Activated CD8-positive, alpha-beta memory T cell treated with anti-CD3 and anti-CD28 coated beads, Interleukin-2, amount 10 ng/mL, durations not matched to agents 7 days and 5 days (primary cell): ENCODE measurements around the gene IFITM5. TPM values are rescaled to one million over a fixed set of nuclear protein-coding genes. Genes with fewer than 3 reads are reported as not detected.

Source experiments
- ATAC-seq: fragments of 150-1000 bp; cut with Tn5 transposase; one replicate; pipeline ENCODE4 v1.10.0; 2021; ENCODE audit warnings: moderate library complexity
- CTCF ChIA-PET: fragments of 350-600 bp; sonication (Branson Sonifier 250); formaldehyde crosslinking; loops from one replicate; lab custom pipeline; 2021; ENCODE audit warnings: antibody characterized with exemption; lab: Charles Lee
- DNase-seq: peaks from one replicate; pipeline ENCODE4 v3.0.0-alpha.2; 2020
- H3K27ac Mint-ChIP-seq: one replicate; pipeline ENCODE4 v1.8.0; 2021; ENCODE audit warnings: mild to moderate bottlenecking, mixed read lengths
- H3K27me3 Mint-ChIP-seq: one replicate; pipeline ENCODE4 v1.8.0; 2021; ENCODE audit warnings: mixed read lengths
- H3K36me3 Mint-ChIP-seq: one replicate; pipeline ENCODE4 v1.8.0; 2021; ENCODE audit warnings: mild to moderate bottlenecking, mixed read lengths
- H3K4me1 Mint-ChIP-seq: one replicate; pipeline ENCODE4 v1.8.0; 2021; ENCODE audit warnings: mixed read lengths
- H3K4me3 Mint-ChIP-seq: one replicate; pipeline ENCODE4 v1.8.0; 2021; ENCODE audit warnings: mild to moderate bottlenecking, moderate library complexity, mixed read lengths
- H3K9me3 Mint-ChIP-seq: one replicate; pipeline ENCODE4 v1.8.0; 2022; ENCODE audit warnings: low read depth, mixed read lengths
- total RNA-seq, 2 experiments: library from RNA; stranded (reverse); gene quantifications; one replicate each; pipeline ENCODE4 v1.2.3, GENCODE V29; 2021

IFITM5 gene
- total RNA-seq, 2 experiments from 2014 or later: not detected

DNA sequence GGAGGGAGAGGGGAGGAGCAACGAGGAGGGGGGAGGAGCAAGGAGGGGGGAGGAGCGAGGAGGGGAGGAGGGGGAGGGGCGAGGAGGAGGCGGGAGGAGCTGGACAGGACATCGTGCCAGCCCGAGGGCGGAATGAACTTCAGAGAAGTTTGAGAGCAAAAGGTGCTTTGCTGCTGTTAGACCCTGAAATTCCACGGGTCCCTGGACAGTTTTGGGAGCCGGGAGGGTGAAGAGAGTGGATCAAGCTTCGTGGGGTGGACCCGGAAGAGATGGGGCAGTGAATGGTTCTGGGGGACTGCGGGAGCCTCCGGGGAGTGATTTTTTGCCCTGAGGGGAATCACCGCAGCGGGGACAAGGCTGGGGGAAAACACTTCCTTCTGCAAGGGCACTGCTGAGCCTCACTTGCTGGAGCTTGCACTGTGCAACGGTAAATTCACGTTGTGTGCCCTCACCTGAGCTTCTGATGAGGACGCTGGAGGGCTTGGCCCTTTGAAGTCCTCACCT is 31.8 kb downstream of the IFITM5 start:
- CTCF ChIA-PET: interaction anchor here (0.8 to 4.2 kb wide), 10 partner anchors 9 to 250 kb away, joined by 3 to 35 read pairs (median 6); partner anchors contain the start of genes BET1L, IFITM2, NLRP6 and PGGHG
- ATAC-seq (peak; percentile 48), DNase-seq (peak; percentile 81)
- H3K27ac Mint-ChIP-seq: peak overlapping the region; percentile 97
- H3K4me3 Mint-ChIP-seq: peak overlapping the region; percentile 86
- H3K27me3 Mint-ChIP-seq: peaks cover 1% of the 10 kb centered on the region
- H3K4me1 Mint-ChIP-seq: peaks cover 32% of the 10 kb centered on the region
- peaks cover 5% of the 10 kb centered on the region for H3K36me3 Mint-ChIP-seq
- no peaks in the 10 kb centered on the region for H3K9me3 Mint-ChIP-seq

- CTCF ChIA-PET: interaction anchor here (1.3 to 4.2 kb wide), 8 partner anchors 10 to 60 kb away, joined by 3 to 35 read pairs (median 8); partner anchors contain the start of genes BET1L, IFITM2, NLRP6 and PGGHG
- no peak overlapping the region for H3K27ac Mint-ChIP-seq
- no peak for DNase-seq
Measured at GRCh38 chr11:266676-267439, 32.5 kb downstream of the IFITM5 start.

DNA sequence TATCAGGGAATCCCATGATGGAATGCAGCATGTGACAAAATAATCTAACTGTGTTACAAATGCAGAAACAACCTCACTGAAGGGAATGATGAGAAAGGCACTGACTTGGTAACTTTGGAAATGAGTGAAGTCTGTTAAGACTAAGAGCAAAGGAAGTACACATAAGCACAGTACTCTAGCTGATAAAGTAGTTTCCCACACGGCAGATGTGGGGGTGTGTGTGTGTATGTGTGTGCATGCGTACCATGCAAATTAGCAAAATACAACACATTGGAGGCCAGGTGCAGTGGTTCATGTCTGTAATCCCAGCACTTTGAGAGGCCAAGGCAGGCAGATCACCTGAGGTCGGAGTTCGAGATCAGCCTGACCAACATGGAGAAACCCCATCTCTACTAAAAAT is 37.7 kb downstream of the IFITM5 start:
- CTCF ChIA-PET: interaction anchor here (1.7 to 6.5 kb wide), 2 partner anchors 11 to 97 kb away, joined by 4 to 45 read pairs; no protein-coding TSS in a partner anchor
- Mint-ChIP-seq H3K27me3 (peaks cover 2% of the 10 kb centered on the region), H3K9me3 (no peaks in the 10 kb centered on the region), H3K4me3 (no peak overlapping the region), H3K36me3 (no peaks in the 10 kb centered on the region), H3K4me1 (peaks cover 4% of the 10 kb centered on the region), H3K27ac (no peak overlapping the region)
- DNase-seq: no peak
- ATAC-seq: no peak

More at GRCh38 chr11:266676-267439, 32.5 kb downstream of the IFITM5 start:
- Mint-ChIP-seq H3K4me3 (peak overlapping the region; percentile 7), H3K9me3 (no peaks in the 10 kb centered on the region), H3K4me1 (peaks cover 34% of the 10 kb centered on the region), H3K36me3 (peaks cover 5% of the 10 kb centered on the region), H3K27me3 (no peaks in the 10 kb centered on the region)
- no peak for ATAC-seq

DNA sequence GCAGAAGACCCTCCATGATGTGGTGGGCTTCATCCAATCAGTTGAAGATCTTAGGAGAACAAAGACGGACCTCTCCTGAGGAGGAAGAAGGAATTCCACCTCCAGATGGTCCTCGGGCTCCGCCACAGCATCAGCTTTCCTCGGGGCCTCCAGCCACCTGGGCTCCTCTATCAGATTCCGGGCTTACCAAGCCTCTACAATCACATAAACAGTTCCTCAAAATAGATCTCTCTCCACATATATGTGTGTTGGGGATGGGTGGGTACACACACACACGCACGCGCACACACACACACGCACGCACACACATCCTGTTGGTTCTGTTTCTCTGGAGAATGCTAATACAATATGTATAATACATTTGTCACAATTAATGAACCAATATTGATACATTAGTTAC is 39.9 kb downstream of the IFITM5 start:
- ATAC-seq (no peak), DNase-seq (no peak)
- H3K4me1 Mint-ChIP-seq: peaks cover 2% of the 10 kb centered on the region
- H3K27me3 Mint-ChIP-seq: peaks cover 2% of the 10 kb centered on the region
- H3K27ac Mint-ChIP-seq: no peak overlapping the region
- CTCF ChIA-PET: interaction anchor here (1.3 to 6.5 kb wide), 2 partner anchors 9 to 188 kb away, joined by 4 to 45 read pairs; no protein-coding TSS in a partner anchor
- no peak overlapping the region for H3K4me3 Mint-ChIP-seq
- H3K36me3 Mint-ChIP-seq: no peaks in the 10 kb centered on the region
- no peaks in the 10 kb centered on the region for H3K9me3 Mint-ChIP-seq

DNA sequence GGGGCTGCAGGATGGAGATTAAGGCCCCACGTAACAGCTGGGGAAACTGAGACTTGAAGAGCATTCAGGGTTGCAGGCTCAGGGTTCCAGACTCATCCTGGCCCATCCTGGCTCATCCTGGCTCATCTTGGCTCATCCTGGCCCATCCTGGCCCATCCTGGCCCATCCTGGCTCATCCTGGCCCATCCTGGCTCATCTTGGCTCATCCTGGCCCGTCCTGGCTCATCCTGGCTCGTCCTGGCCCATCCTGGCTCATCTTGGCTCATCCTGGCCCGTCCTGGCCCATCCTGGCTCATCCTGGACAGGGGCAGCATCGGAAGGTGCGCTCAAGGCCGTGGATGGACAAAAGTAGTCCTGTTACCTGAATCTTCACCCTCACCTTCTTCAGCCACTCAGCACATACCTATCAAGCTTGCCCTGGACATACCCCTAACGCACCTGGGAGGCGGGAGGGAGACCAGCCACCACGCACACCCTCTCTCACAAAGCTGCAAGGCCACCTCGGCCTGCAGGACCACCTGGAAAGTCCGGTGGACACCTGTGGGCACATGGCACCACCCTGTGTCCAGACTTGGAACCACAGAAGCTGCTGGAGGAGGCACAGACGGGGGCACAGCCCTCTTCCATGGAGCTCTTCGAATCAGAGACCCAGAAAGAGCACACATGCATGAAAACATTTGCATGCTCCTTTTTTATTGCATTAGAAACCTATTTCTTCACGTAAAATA is 41.4 kb downstream of the IFITM5 start:
- Mint-ChIP-seq H3K4me3 (no peak overlapping the region), H3K4me1 (peaks cover 2% of the 10 kb centered on the region), H3K27me3 (peaks cover 2% of the 10 kb centered on the region), H3K9me3 (no peaks in the 10 kb centered on the region), H3K36me3 (peaks cover 6% of the 10 kb centered on the region), H3K27ac (no peak overlapping the region)
- CTCF ChIA-PET: interaction anchor here (1.0 to 6.5 kb wide), 3 partner anchors 8 to 48 kb away, joined by 3 to 45 read pairs (median 3); no protein-coding TSS in a partner anchor
- DNase-seq: no peak
- no peak for ATAC-seq

DNA sequence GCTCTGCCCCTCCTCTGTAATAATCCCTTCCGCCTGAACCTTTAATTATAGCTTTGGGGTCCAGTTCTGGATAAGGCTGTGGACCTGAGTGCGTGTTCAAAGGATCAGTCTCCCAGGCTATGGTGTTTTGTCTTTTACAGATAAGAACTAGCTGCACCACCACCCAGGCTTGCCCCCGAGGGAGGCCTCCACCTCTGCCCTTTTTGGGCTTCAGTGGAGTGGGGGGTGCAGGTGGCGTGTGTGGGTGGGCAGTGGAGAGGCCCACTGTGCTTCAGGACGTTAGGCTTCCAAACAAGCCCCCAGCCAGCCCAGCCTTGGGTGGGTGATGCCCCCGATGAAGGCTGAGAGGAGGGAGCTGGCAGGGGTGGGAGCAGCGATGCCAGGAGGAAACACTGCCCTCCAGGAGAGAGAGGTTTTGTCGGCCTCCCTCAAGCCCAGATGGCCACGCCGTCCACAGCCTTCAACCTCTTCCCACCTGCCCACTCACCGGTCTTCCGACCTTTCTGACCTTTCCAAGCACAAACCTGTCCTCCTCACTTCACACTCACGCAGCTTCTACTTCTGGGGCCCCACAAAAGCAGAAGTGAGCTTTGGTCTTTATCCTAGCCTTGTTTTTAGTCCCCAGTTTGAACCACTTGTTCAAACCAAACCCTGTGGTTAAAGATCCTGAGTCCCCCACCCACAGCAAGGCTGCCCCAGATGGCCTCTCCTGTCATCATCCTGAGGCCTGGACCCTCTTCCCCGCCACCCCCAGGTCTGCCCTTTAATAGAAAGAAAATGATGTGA is 42.2 kb downstream of the IFITM5 start:
- peaks cover under 1% of the 10 kb centered on the region for H3K4me1 Mint-ChIP-seq
- CTCF ChIA-PET: interaction anchor here (6.5 kb wide), 1 partner anchor 7 kb away, joined by 45 read pairs; no protein-coding TSS in a partner anchor
- no peak overlapping the region for H3K4me3 Mint-ChIP-seq

DNA sequence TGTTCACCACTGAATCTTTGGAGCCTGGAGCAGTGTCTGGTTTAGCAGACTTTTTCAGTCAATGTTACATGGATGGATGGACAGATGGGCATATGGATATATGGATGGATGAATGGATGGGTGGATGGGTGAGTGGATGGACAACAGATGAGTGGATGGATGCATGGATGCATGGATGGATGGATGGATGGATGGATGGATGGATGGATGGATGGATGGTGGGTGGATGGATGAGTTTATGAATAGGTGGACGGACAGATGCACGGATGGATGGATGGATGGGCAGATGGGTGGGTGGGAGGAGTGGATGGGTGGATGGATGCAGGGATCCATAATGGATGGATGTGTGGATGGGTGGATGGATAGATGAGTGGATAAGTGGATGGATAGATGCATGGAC is 43.5 kb downstream of the IFITM5 start:
- ATAC-seq (no peak), DNase-seq (peak; percentile 18)
- Mint-ChIP-seq H3K4me3 (no peak overlapping the region), H3K9me3 (no peaks in the 10 kb centered on the region), H3K4me1 (peaks cover 3% of the 10 kb centered on the region), H3K27ac (no peak overlapping the region), H3K27me3 (peaks cover 2% of the 10 kb centered on the region), H3K36me3 (peaks cover 18% of the 10 kb centered on the region)
- CTCF ChIA-PET: no interaction called here

More for the DNA sequence above, 42.2 kb downstream of the IFITM5 start:
- peaks cover 2% of the 10 kb centered on the region for H3K27me3 Mint-ChIP-seq
- no peaks in the 10 kb centered on the region for H3K9me3 Mint-ChIP-seq
- DNase-seq (no peak), ATAC-seq (no peak)
- H3K36me3 Mint-ChIP-seq: peaks cover 11% of the 10 kb centered on the region
- no peak overlapping the region for H3K27ac Mint-ChIP-seq

DNA sequence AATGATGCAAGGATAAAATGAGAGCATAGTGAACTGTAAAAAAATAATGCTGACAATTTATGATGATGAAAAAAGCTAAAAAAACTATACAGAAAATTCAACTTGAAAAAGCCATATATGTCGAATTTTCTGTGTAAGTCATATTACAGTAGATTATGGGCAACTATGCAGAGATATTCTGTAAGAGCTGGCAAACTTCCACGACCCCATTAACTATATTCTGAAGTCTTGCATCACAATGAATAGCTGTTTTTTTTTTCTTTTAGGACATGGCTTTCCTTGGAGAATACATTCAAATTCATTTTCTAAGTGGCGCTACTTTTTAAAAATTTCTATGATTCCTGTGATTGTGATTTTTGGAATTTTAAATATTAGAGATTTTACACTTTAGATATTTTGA is 44.1 kb downstream of the IFITM5 start:
- Mint-ChIP-seq H3K27ac (no peak overlapping the region), H3K36me3 (peaks cover 22% of the 10 kb centered on the region), H3K9me3 (no peaks in the 10 kb centered on the region), H3K27me3 (peaks cover 2% of the 10 kb centered on the region), H3K4me3 (no peak overlapping the region), H3K4me1 (peaks cover 8% of the 10 kb centered on the region)
- no peak for ATAC-seq
- CTCF ChIA-PET: no interaction called here
- no peak for DNase-seq

DNA sequence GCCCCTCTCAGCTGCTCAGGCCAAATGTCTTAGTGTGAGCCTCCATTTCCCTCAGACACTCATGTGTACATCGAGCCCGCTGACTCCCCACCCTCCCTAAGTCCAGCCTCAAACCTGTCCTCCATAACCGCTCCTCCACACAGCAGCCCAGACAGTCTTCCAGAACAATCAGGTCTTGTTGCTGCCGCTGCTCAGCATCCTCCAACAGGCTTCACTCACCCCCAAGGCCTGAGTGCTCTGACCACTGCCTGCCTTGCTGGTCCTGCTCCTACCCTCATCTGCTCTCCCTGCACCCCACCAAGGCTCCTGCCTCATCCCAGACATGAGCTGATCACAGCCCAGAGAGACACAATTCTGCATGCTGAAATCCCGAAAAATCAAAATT is 45.4 kb downstream of the IFITM5 start:
- CTCF ChIA-PET: interaction anchor here (0.7 to 1.4 kb wide), 2 partner anchors 13 to 15 kb away, joined by 3 read pairs; no protein-coding TSS in a partner anchor
- DNase-seq (no peak), ATAC-seq (no peak)
- no peaks in the 10 kb centered on the region for H3K9me3 Mint-ChIP-seq
- H3K4me1 Mint-ChIP-seq: peaks cover 11% of the 10 kb centered on the region
- H3K36me3 Mint-ChIP-seq: peaks cover 26% of the 10 kb centered on the region
- no peak overlapping the region for H3K27ac Mint-ChIP-seq
- no peaks in the 10 kb centered on the region for H3K27me3 Mint-ChIP-seq
- H3K4me3 Mint-ChIP-seq: no peak overlapping the region

DNA sequence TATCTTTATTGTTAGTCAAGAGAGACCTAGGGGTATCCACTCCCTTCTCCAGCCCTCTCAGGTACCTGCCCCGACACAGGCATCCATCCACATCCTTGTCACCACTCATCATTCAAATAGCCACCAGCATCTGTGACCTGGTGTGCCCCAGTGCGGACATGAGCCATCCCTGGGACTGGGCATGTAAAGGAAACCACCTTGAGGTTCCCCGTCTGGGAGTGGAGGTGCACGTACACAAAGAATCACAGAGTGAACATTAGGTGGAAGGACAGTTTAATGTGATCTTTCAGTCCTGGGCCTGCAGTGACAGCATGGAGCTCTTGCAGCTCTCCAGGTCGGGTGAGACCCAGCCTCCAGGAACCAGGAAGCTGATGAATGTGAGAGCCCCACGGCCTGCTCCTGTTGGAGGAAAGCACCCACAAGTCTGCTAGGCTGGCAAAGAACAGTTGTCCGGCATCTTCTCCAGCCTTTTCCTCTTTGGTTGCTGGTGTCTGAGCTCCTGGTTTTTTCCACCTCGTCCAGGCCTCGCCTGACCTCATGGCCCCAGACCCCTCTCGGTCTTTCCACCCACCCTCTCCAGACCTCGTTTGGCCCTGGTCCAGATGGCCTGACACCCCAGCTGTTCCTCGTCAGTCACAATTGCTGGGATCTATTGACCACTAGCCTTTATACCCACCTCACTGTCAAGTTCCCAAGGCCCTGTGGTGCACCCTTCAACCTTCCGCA is 46.0 kb downstream of the IFITM5 start:
- Mint-ChIP-seq H3K36me3 (peaks cover 28% of the 10 kb centered on the region), H3K27me3 (no peaks in the 10 kb centered on the region), H3K4me3 (no peak overlapping the region), H3K9me3 (no peaks in the 10 kb centered on the region), H3K27ac (no peak overlapping the region), H3K4me1 (peaks cover 11% of the 10 kb centered on the region)
- DNase-seq (no peak), ATAC-seq (no peak)
- CTCF ChIA-PET: interaction anchor here (0.7 to 3.9 kb wide), 3 partner anchors 13 to 52 kb away, joined by 3 to 26 read pairs (median 3); no protein-coding TSS in a partner anchor

DNA sequence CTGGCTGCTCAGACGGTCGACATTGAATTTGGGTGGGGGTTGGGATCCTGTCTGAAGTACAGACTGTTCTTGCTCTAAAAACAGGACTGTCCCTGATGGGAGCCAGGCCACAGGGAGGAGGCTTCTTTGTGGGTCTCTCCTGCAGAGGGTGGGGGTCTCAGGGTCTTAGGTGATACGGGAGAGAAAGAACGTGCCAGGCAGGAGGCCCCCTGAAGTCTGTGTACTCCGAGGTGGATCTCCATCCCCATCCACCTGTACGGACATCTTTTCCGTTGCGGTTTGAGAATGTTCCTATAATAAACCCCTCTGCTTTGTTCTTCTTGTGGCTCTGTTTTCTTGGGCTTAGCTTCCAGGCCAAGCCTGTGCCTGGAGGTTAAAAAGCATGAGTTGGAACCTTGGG is 46.7 kb downstream of the IFITM5 start:
- no peak overlapping the region for H3K4me3 Mint-ChIP-seq
- H3K36me3 Mint-ChIP-seq: peaks cover 34% of the 10 kb centered on the region
- no peak overlapping the region for H3K27ac Mint-ChIP-seq
- ATAC-seq (no peak), DNase-seq (no peak)
- CTCF ChIA-PET: interaction anchor here (2.5 to 4.7 kb wide), 6 partner anchors 8 to 196 kb away, joined by 14 to 45 read pairs (median 28); partner anchors contain the start of gene PGGHG
- H3K27me3 Mint-ChIP-seq: no peaks in the 10 kb centered on the region
- H3K9me3 Mint-ChIP-seq: no peaks in the 10 kb centered on the region
- peaks cover 11% of the 10 kb centered on the region for H3K4me1 Mint-ChIP-seq

GRCh38 chr11:251550-251949 is 47.8 kb downstream of the IFITM5 start:
- H3K27me3 Mint-ChIP-seq: no peaks in the 10 kb centered on the region
- peaks cover 43% of the 10 kb centered on the region for H3K36me3 Mint-ChIP-seq
- H3K4me3 Mint-ChIP-seq: no peak overlapping the region
- H3K27ac Mint-ChIP-seq: no peak overlapping the region
- DNase-seq: peak; percentile 39
- ATAC-seq: no peak
- CTCF ChIA-PET: interaction anchor here (1.1 to 4.7 kb wide), 28 partner anchors 9 to 471 kb away, joined by 3 to 45 read pairs (median 8); partner anchors contain the start of genes IFITM5, NLRP6, PGGHG and PSMD13
- H3K9me3 Mint-ChIP-seq: no peaks in the 10 kb centered on the region
- H3K4me1 Mint-ChIP-seq: peaks cover 11% of the 10 kb centered on the region
